Thymus (tissue), 11 donors: ENCODE measurements around the gene ABLIM2. TPM values are rescaled to one million over a fixed set of nuclear protein-coding genes. Genes with fewer than 3 reads are reported as not detected.
A peak's percentile ranks its signal among the peaks of the same experiment; 100 is the strongest.

ENCODE experiments used
- DNase-seq, 9 donors: peaks; one replicate each; pipeline ENCODE4 v3.0.0-alpha.2; 2013; ENCODE audit warnings: low spot score in 9 of 9, low read depth in 6 of 9, missing footprints in 1 of 9
- H3K27ac ChIP-seq, 2 donors: one replicate each; pipeline ENCODE4 v1.5.1; 2013; ENCODE audit warnings: control low read depth in 1 of 2, low read depth in 1 of 2, low read length in 1 of 2, mild to moderate bottlenecking in 1 of 2, moderate library complexity in 1 of 2
- H3K27me3 ChIP-seq, 2 donors: one replicate each; pipeline ENCODE4 v1.5.1; 2013; ENCODE audit warnings: low read length in 1 of 2; ENCODE audit not compliant: control insufficient read depth in 2 of 2, insufficient read depth in 1 of 2
- H3K36me3 ChIP-seq, 2 donors: one replicate each; pipeline ENCODE4 v1.5.1; 2013; ENCODE audit warnings: low read length in 1 of 2, mild to moderate bottlenecking in 1 of 2, moderate library complexity in 1 of 2; ENCODE audit not compliant: control insufficient read depth in 2 of 2, insufficient read depth in 2 of 2
- H3K4me1 ChIP-seq, 2 donors: one replicate each; pipeline ENCODE4 v1.5.1; 2013; ENCODE audit warnings: low read length in 2 of 2; ENCODE audit not compliant: control insufficient read depth in 2 of 2, insufficient read depth in 2 of 2
- H3K4me3 ChIP-seq, 2 donors: one replicate each; pipeline ENCODE4 v1.5.1; 2013; ENCODE audit warnings: low read length in 2 of 2, control low read depth in 1 of 2, mild to moderate bottlenecking in 1 of 2
- H3K9me3 ChIP-seq, 2 donors: one replicate each; pipeline ENCODE4 v1.5.1; 2013; ENCODE audit warnings: low read length in 1 of 2, mild to moderate bottlenecking in 1 of 2; ENCODE audit not compliant: control insufficient read depth in 2 of 2, insufficient read depth in 1 of 2
- WGBS: extraction: QIAGEN DNeasy Blood & Tissue Kit; methylation state at CpG from one replicate; pipeline ENCODE4 v1.1.7; 2013; 5-methylcytosine and 5-hydroxymethylcytosine counted together
- polyA plus RNA-seq: library from polyadenylated mRNA; stranded (reverse); fragments of 200-250 nt; gene quantifications from one replicate; pipeline ENCODE4 v1.2.3, GENCODE V29; 2013
- total RNA-seq: library from RNA; stranded (reverse); fragments of 120-200 nt; gene quantifications from one replicate; pipeline ENCODE4 v1.2.4, GENCODE V29; 2013
- donor health status: healthy.

ABLIM2 gene
- total and polyA plus RNA-seq, 2 donors = 1.0 to 7.4 TPM

GRCh38 chr4:8157944-8158709 is 486 bp downstream of the ABLIM2 start:
- peak in 1 of 9 donors; percentile 8 for DNase-seq
- 5% methylated on average over 70 of the region's 70 CpGs for WGBS
- H3K4me1 ChIP-seq = peaks cover 10 to 16% of the 10 kb centered on the region in 2 donors
- peak overlapping the region; percentile 46 to 75 for H3K4me3 ChIP-seq
- H3K27me3 ChIP-seq = peaks cover 15 to 81% of the 10 kb centered on the region in 2 donors
- H3K9me3 ChIP-seq = peaks cover 0 to 7% of the 10 kb centered on the region in 2 donors
- H3K36me3 ChIP-seq = no peaks in the 10 kb centered on the region
- no peak overlapping the region for H3K27ac ChIP-seq

GRCh38 chr4:8157496-8157895 is 1.1 kb downstream of the ABLIM2 start:
- H3K36me3 ChIP-seq = no peaks in the 10 kb centered on the region
- WGBS = 46% methylated on average over 15 of the region's 15 CpGs
- H3K9me3 ChIP-seq = peaks cover 0 to 7% of the 10 kb centered on the region in 2 donors
- H3K27me3 ChIP-seq = peaks cover 15 to 80% of the 10 kb centered on the region in 2 donors
- H3K27ac ChIP-seq = no peak overlapping the region
- H3K4me3 ChIP-seq = peak overlapping the region in 1 of 2 donors; percentile 75
- peak in 1 of 9 donors; percentile 18 for DNase-seq
- peaks cover 10 to 16% of the 10 kb centered on the region in 2 donors for H3K4me1 ChIP-seq

- H3K27me3 ChIP-seq = peaks cover 15 to 73% of the 10 kb centered on the region in 2 donors
- no peaks in the 10 kb centered on the region for H3K36me3 ChIP-seq
- DNase-seq = no peak
- H3K4me3 ChIP-seq = no peak overlapping the region
- WGBS = 93% methylated on average over 8 of the region's 8 CpGs
- no peak overlapping the region for H3K27ac ChIP-seq
- H3K9me3 ChIP-seq = peaks cover 0 to 7% of the 10 kb centered on the region in 2 donors
- H3K4me1 ChIP-seq = peaks cover 10 to 16% of the 10 kb centered on the region in 2 donors
Observed at GRCh38 chr4:8156617-8157016, 2.0 kb downstream of the ABLIM2 start.

GRCh38 chr4:8155660-8156421 is 2.8 kb downstream of the ABLIM2 start:
- Histone ChIP-seq H3K9me3 (peaks cover 0 to 7% of the 10 kb centered on the region in 2 donors), H3K36me3 (no peaks in the 10 kb centered on the region), H3K27ac (no peak overlapping the region), H3K4me3 (no peak overlapping the region), H3K4me1 (peaks cover 10 to 16% of the 10 kb centered on the region in 2 donors), H3K27me3 (peaks cover 15 to 68% of the 10 kb centered on the region in 2 donors)
- no peak for DNase-seq
- WGBS = 95% methylated on average over 14 of the region's 14 CpGs

GRCh38 chr4:8155048-8155447 is 3.6 kb downstream of the ABLIM2 start:
- WGBS = 91% methylated on average over 6 of the region's 6 CpGs

GRCh38 chr4:8153441-8153840 is 5.2 kb downstream of the ABLIM2 start:
- Histone ChIP-seq H3K4me1 (peaks cover 3 to 7% of the 10 kb centered on the region in 2 donors), H3K27ac (no peak overlapping the region), H3K9me3 (no peaks in the 10 kb centered on the region), H3K36me3 (no peaks in the 10 kb centered on the region), H3K27me3 (peaks cover 13 to 55% of the 10 kb centered on the region in 2 donors), H3K4me3 (no peak overlapping the region)
- 90% methylated on average over 10 of the region's 10 CpGs for WGBS
- DNase-seq = no peak

More at GRCh38 chr4:8155048-8155447, 3.6 kb downstream of the ABLIM2 start:
- no peaks in the 10 kb centered on the region for H3K36me3 ChIP-seq
- peaks cover 15 to 64% of the 10 kb centered on the region in 2 donors for H3K27me3 ChIP-seq
- no peak for DNase-seq
- H3K27ac ChIP-seq = no peak overlapping the region
- peaks cover 0 to 7% of the 10 kb centered on the region in 2 donors for H3K9me3 ChIP-seq
- no peak overlapping the region for H3K4me3 ChIP-seq
- H3K4me1 ChIP-seq = peaks cover 10 to 16% of the 10 kb centered on the region in 2 donors

- no peak overlapping the region for H3K27ac ChIP-seq
- no peak overlapping the region for H3K4me3 ChIP-seq
- peaks cover 8 to 49% of the 10 kb centered on the region in 2 donors for H3K27me3 ChIP-seq
- no peaks in the 10 kb centered on the region for H3K36me3 ChIP-seq
- no peak for DNase-seq
- peaks cover 1 to 2% of the 10 kb centered on the region in 2 donors for H3K4me1 ChIP-seq
- no peaks in the 10 kb centered on the region for H3K9me3 ChIP-seq
- 79% methylated on average over 6 of the region's 6 CpGs for WGBS
Observed at GRCh38 chr4:8152865-8153257, 5.8 kb downstream of the ABLIM2 start.

GRCh38 chr4:8152090-8152864 is 6.3 kb downstream of the ABLIM2 start:
- H3K4me1 ChIP-seq = no peaks in the 10 kb centered on the region
- H3K9me3 ChIP-seq = no peaks in the 10 kb centered on the region
- WGBS = 94% methylated on average over 39 of the region's 39 CpGs
- DNase-seq = no peak
- H3K27me3 ChIP-seq = peaks cover 3 to 49% of the 10 kb centered on the region in 2 donors
- no peak overlapping the region for H3K4me3 ChIP-seq
- H3K27ac ChIP-seq = no peak overlapping the region
- H3K36me3 ChIP-seq = no peaks in the 10 kb centered on the region
